NCI-H2107 treated with DMSO at 0.1 percent for 48 hours (cell line): ENCODE measurements around the gene RINL.

ENCODE experiments used
- DNase-seq: peaks from one replicate; lab custom pipeline; 2025; ENCODE audit not compliant: unreplicated experiment; lab: John Stamatoyannopoulos, UW

Gene RINL

GRCh38 chr19:38850436-38850975 lies 27.6 kb downstream of the RINL start:
- peak; percentile 100 for DNase-seq

DNA sequence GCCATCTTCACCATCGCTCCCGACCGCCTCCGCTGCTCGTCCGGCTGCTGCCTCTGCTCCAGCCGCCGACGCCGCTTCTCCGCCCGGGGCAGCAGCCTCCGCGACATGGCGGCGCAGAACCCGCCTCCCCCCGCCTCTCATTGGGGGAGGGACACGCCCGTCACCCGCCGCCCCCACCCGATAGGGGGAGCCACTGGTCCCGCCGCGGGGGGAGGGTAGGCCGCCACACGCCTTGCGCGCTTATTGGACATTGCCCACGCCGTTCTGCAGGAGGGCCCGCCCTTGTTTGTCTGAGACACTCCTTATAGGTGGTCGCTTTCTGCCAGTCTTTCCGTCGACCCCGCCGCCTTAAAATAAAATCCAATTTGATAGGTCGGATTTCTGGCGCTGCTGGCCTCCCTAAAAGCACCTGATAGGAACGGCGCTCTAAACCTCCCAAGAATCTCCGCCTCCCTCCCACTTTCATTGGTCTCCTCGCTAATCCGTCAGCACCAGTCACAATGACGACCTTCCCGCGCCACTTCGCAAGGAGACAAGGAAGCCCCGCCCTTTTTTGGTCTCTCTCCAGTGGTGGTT lies 28.1 kb downstream of the RINL start, which contains the start of gene HNRNPL:
Gene HNRNPL, minus strand, starts transcription at position 127 of the 576 bp plus-strand sequence. Its CDS starts 20 bp downstream, at position 107.
- DNase-seq: peak; percentile 100

DNA sequence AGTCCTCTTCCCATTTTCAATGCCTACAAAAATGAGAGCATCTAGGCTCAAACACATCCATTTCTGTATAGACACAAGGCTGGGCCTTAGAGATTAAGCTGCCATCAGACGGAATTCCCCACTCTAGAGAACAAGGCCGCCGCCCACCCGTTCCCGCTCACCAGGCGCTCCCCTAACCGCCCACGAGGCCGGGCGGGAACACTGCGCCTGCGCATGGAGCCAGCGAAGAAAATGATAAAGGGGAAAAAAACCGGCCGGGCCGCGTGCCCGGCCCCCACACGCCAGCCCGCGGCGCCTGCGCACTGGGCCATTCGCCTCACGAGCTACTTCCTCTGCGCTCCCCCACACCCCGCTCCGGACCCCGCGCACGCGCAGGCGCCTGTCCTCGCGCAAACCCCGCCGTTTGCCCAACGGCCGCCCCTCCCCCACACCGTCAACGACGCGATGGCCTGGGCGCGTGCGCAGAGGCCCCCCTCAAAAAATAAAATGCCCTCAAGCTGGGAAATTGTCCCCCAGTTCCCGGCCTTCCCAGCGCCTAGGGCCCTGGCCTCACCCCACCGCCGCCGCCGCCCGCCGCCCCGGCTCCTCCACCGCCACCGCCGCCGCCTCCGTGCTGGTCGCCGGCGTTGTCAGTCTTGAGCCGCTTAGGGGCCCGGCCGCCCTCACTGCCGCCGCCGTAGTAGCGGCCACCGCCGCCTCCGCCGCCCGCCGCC lies 28.8 kb downstream of the RINL start:
- peak; percentile 86 for DNase-seq

- no peak for DNase-seq
These were observed 29.6 kb downstream of the RINL start for GRCh38 chr19:38848299-38849146.

DNA sequence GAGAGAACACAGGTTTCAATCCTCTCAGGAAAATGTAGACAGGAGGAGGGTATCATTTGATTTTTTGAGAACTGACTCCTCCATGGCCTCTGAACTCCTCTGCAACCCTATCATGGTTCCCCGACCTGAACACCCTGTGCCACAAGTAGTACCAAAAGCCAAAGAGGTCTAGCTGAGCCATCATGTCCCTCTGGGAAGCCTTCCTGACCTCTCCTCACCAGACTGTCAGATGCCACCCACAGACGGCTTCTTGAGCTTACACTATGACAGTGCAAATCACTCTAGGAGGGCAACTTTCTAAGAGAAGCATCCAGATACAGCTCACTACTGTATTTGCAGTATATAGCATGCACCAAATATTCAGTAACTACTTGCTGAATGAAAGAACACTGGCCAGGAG lies 32.0 kb downstream of the RINL start:
- no peak for DNase-seq

GRCh38 chr19:38845374-38846024 lies 32.6 kb downstream of the RINL start:
- DNase-seq: no peak

DNA sequence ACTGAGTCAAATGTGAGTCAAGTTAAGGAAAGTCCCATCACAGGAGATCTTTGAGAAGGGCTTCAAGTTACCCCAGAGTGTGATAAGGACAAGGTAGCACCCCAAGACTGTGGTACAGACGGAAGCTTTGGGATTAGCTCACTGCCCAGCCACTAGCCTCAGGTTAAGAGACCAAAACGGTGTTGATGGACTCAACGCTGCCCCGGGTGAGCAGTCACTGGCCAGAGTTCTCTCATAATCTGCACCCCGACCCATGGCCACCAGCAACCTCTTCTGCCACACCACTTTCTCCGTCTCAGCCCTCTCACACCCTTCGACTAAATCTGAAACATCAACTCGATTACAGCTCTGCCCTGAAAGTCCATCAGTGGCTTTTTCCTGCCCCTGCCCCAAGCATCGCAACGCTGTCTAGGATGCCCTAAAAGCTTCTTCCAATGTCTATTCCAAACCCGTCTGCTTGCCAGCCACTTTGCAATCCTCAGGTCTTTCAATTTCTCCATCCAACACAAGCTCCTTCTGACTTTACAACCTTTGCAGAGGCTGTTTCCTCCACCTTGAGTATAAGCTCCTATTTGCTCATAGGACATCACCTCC lies 33.9 kb downstream of the RINL start:
- no peak for DNase-seq

DNA sequence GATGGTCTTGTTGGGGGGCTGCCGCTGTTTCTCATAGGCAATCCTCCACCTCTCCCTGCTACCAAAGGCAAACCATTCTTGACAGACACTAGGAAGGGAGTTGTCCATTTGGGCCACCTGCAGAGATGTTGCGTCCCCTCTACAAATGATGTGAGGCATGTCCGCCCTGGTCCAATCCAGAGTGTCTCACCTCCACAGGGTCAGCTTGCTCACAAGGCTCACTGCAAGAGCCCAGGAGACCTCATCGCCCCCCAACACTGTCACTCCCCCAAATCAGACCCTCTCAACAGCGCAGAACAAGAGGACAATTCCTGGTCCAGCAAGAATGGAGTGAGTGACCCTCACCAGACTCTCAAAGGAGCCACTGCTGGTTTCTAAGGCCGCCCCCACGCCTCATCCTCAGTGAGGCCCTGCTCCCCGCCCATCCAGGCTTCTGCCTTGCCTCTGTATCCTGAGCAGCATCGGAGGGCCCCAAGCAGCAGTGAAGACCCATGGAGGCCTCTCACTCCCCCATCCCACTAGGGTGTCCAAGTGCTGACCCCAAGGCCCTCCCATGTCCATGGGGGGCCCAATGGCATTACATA lies 34.8 kb downstream of the RINL start:
- DNase-seq: no peak

GRCh38 chr19:38842439-38843174 lies 35.5 kb downstream of the RINL start:
- DNase-seq: no peak

DNA sequence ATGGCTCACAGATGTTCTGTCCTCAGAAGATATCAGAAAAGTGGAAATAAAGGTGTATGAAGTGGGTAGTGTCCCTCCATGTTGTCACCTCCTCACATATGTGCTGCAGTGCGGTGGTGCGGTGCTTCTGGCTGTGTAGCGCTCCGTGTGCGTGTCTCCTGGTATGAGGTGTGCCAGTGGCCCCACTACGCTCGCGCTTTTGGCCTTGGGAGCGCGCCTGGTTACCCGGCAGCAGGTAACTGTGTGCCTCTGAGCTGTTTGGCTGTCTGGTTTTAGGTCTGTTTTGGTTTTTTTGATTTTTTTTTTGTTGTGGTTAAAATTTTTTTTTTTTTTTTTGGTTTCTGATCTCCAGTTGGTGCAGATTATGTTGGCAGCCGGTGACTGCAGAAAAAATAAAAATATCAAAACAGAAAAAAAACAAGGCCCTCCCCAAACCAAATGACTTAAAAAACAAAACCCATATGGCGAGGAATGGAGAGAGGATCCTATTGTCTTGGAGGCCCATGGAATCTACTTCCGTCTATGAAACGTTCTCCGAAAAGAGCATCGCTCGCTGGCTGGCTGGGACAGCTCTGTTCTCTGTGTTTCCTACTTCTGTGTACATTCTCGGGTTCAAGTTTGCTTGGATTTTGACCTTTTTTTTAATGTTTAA lies 36.2 kb downstream of the RINL start:
- DNase-seq: no peak

DNA sequence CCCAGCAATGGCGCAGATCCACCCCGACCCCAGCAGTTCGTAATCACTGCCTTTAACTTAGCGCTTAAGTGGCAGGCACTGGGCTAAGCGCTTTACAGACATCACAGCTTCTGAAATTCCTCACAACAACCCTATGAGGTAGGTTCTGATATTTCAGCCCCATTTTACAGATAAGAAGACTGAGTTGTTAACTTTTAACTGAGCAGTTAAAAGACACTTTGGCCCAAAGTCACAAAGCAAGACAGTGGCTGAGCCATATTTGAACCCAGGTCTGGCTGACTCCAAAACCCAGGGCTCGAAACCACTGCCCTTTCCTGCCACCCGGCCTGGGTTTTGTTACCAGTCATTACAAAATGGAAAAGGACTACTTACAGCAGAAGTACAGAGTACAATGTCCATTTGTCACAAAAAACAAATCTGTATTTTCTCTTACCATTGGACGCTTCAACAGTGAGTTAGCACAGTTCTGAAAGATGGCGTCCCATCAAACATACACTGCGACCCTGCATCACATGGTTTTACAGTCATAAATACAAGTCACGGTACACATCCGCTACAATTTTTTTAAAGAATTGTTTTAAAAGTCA lies 36.8 kb downstream of the RINL start:
- no peak for DNase-seq

DNA sequence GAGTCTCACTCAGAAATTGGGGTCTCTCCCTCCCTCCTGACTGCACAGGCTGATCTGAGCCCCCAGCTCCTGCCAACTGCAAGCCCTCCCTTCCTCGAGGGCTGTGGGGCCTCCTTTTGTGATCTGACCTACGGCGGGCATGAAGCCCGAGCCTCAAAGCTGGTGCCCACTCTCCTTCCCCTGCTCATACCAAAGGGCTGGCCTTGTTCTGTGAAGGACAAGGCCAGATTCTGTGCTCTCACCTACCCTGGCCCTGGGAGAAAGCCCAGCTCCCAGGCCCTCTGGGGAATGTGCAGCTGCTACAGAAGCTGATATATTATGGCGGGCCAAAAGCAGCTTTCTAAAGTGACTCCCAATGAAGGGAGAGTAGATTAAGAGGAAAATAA lies 37.5 kb downstream of the RINL start:
- DNase-seq: no peak

- DNase-seq: no peak
These were observed 38.1 kb downstream of the RINL start for GRCh38 chr19:38839816-38840582.

DNA sequence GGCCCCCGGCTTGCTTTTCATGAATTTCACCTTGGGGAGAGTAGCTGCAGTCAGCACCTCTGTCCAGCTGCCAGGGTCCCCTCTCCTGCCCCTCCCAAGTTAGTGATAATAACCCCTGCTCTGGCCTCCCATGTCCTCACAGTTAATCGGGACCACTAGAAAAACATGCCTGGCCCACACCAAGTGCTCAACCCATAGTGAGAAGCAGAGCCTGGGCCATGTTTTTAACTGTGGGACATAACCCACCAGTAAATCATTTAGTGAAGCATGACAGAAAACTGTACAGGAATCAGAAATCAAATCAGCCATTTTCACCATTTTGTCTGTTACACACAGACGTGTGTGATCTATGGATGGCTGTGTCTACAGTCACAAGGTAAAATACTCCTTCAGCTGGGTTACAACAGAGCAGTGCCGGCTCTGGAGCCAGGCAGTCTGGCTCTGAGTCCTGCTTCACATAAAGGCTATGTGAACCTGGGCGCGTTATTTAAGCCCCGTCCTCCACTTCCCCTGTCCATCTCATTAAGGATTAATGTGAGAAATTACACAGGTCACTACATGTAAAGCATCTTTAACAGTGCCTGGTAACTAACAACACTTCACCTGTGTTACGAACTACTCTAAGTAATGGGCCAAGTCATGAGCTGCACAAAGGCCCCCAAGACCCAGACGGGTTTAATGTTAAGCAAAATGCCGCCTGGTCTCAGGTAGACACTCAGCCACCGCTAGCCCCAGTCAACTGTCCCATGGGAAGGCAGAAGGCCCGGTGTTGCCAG lies 38.9 kb downstream of the RINL start:
- no peak for DNase-seq

DNA sequence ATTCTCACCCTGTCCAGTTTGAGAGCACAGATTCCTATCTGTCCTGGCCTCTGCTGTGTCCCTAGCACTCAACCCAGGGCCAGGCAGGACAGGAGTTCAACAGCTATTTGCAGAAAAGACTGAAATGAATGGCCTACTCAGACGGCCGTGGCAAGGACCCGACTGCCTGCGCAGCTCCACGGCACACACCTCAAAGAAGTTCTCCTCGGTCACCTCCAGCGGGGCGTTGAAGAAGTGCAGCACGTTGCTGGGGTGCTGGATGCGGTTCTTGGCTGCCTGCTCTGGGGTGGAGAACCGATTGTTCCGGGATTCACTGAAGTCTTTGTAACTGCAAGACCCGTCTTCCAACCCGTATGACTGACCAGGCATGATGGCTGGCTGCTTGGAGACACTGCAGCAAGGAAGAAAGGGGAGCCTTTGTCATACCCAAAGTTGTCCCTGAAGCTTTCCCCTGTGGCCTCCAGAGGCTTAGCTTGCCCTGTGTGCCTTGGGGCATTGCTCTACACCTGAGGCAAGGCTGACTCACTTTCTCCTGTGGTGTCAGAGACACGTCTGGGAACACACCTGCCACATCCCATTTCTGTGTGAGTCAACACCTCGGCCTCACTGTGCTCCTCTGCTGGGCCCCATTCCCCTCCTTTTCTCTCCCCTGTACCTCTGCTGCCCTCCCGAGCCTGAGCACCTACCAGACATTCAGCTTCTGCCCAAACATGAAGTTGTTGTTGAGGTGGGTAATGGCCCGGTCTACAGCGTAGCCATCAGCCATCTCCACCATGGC lies 39.7 kb downstream of the RINL start:
- DNase-seq: no peak

- no peak for DNase-seq
These were observed 40.4 kb downstream of the RINL start for GRCh38 chr19:38837656-38838121.
